ENCODE results near the gene LAMA2.

DNA sequence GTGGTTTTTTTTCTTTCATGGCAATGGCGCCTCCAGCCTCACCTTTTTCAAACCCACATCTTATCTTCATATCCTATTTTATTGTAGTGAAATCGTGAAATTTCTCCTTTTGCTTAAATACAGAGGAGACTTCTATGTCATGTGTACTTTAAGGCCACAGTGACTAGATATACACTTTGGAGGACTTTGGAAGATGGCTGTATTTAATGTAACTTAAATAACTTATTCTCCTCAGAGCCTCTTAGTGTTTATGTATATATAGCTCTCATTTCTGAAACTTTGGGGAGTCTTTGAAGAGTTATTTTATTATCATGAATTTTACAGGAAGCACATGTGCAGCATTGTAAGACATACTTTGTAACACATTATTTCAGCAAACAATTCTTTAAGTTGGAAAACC, 968 bp downstream of the LAMA2 start:
- TF ChIP-seq, protein P1, sequence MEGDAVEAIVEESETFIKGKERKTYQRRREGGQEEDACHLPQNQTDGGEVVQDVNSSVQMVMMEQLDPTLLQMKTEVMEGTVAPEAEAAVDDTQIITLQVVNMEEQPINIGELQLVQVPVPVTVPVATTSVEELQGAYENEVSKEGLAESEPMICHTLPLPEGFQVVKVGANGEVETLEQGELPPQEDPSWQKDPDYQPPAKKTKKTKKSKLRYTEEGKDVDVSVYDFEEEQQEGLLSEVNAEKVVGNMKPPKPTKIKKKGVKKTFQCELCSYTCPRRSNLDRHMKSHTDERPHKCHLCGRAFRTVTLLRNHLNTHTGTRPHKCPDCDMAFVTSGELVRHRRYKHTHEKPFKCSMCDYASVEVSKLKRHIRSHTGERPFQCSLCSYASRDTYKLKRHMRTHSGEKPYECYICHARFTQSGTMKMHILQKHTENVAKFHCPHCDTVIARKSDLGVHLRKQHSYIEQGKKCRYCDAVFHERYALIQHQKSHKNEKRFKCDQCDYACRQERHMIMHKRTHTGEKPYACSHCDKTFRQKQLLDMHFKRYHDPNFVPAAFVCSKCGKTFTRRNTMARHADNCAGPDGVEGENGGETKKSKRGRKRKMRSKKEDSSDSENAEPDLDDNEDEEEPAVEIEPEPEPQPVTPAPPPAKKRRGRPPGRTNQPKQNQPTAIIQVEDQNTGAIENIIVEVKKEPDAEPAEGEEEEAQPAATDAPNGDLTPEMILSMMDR (conservative IDR thresholded peaks at IDR 0.05; ENCODE audit: low read length) = no peak
- TF ChIP-seq EZH2phosphoT487 (IDR thresholded peaks at IDR 0.05; ENCODE audit: borderline replicate concordance) = no peak
